ENCODE results near the gene PLEKHA5.

The PLEKHA5 gene

DNA sequence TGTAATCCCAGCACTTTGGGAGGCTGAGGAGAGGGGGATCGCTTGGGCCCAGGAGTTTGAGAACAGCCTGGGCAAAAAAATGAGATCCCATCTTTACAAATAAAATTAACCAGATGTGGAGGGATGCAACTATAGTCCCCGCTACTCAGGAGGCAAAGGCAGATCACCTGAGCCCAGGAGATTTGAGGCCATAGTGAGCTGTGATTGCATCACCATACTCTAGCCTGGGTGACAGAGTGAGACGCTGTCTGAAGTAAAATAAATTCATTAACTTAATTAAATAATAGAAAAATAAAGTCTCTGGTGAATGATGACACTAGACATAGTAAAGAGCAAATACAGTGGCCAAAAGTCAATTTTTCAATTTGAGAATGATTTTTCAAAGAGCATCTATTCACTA, 16.1 kb upstream of the PLEKHA5 start:
- H3K9me3 Mint-ChIP-seq, result no peaks in the 10 kb centered on the region
- H3K27me3 Mint-ChIP-seq, result no peaks in the 10 kb centered on the region
- no peak overlapping the region for H3K4me3 Mint-ChIP-seq
- no peaks in the 10 kb centered on the region for H3K4me1 Mint-ChIP-seq
- no peaks in the 10 kb centered on the region for H3K36me3 Mint-ChIP-seq (ENCODE audit: low read depth)
- no peak for ATAC-seq
- DNase-seq, result no peak
- H3K27ac Mint-ChIP-seq, result no peak overlapping the region

DNA sequence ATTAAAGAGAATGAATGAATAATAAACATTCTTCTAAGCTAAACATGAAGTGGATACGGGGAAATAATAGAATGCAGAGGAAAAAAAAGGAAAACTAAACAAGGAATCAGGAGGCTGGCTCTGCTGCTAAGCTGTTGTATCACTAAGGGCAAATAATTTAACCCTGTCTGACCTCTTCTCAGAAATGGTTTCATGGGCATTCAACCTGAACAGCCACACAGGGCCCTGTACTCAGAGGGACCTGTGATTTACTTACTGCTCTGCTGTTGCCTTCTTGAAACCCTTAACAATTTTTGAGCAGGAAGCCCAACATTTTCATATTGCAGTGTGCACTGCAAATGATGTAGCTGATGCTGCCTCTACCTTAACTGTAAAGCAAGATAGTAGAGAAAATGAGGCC, 14.2 kb upstream of the PLEKHA5 start:
- Mint-ChIP-seq H3K4me1 (no peaks in the 10 kb centered on the region), H3K27me3 (peaks cover 3% of the 10 kb centered on the region), H3K36me3 (ENCODE audit: low read depth) (no peaks in the 10 kb centered on the region), H3K9me3 (no peaks in the 10 kb centered on the region), H3K27ac (no peak overlapping the region), H3K4me3 (no peak overlapping the region)
- DNase-seq (no peak), ATAC-seq (no peak)

DNA sequence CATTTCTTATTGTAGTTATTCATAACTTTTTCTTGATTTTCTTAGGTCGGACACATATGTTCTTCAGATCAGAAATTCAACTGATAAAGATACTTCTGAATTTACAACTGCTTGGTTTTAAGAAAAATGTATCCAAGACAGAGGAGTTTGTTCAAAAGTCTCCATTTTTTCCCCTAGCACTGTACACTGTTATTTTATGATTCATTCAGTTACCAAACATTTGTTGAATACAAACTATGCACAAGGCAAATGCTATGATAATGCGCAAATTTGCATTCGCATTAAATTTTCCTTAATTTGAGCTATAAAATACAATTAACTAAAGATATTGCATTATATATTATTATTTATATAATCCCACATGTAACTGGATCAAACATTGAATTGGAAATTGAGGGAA, 10.1 kb upstream of the PLEKHA5 start:
- H3K36me3 Mint-ChIP-seq (ENCODE audit: low read depth), result no peaks in the 10 kb centered on the region
- no peaks in the 10 kb centered on the region for H3K9me3 Mint-ChIP-seq
- DNase-seq (no peak), ATAC-seq (no peak)
- peaks cover 8% of the 10 kb centered on the region for H3K27me3 Mint-ChIP-seq
- no peak overlapping the region for H3K4me3 Mint-ChIP-seq
- H3K27ac Mint-ChIP-seq, result no peak overlapping the region
- no peaks in the 10 kb centered on the region for H3K4me1 Mint-ChIP-seq

DNA sequence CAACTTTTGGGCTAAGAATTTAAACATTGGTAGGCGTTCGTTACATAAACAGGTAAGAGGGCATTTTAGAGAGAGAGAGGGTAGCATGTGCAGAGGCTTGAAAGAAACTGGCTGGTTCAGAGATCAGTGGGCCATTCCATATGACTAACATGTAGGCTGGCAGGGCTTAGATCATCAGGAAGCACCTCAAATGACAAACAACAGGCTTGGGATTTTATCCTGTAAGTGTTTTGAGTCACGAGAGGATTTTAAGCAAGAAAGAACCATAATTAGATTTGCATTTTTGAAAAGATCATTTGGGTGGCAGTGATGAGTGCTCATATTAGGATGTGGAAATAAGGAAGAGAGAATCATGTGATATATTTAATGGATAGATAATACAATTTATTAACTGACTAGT, 8.7 kb upstream of the PLEKHA5 start:
- ATAC-seq (no peak), DNase-seq (no peak)
- Mint-ChIP-seq H3K9me3 (no peaks in the 10 kb centered on the region), H3K27ac (no peak overlapping the region), H3K4me3 (no peak overlapping the region), H3K27me3 (peaks cover 8% of the 10 kb centered on the region), H3K36me3 (ENCODE audit: low read depth) (no peaks in the 10 kb centered on the region), H3K4me1 (peaks cover 5% of the 10 kb centered on the region)

DNA sequence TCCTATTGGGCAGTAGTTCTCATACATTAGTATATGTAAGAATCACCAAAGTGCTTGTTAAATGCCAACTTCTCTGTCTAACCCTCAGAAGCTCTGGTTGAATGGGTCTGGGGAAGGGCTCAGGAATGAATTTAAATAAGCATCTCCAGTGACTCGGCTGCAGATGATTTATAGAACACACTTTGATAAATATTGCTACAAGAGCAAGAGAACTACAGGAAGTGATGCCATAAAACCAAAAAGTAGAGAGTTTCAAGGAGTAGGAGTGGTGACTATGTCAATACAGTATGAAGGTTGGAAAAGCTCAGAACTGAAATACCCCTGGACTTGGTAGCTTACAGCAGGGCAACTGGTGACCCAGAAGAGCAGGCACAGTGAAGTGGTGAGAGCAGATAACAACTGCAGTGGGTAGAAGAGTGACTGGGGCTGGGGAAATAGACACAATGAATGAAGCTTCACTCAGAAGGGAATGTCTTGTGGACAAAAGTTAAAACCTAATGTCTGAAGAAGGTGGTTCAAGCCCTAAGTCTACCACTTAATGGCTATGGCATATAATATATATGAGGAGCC, 8.0 kb upstream of the PLEKHA5 start:
- no peak overlapping the region for H3K27ac Mint-ChIP-seq
- H3K27me3 Mint-ChIP-seq, result peaks cover 8% of the 10 kb centered on the region
- H3K36me3 Mint-ChIP-seq (ENCODE audit: low read depth), result no peaks in the 10 kb centered on the region
- no peak for ATAC-seq
- peaks cover 5% of the 10 kb centered on the region for H3K4me1 Mint-ChIP-seq
- no peaks in the 10 kb centered on the region for H3K9me3 Mint-ChIP-seq
- no peak overlapping the region for H3K4me3 Mint-ChIP-seq
- DNase-seq, result no peak

DNA sequence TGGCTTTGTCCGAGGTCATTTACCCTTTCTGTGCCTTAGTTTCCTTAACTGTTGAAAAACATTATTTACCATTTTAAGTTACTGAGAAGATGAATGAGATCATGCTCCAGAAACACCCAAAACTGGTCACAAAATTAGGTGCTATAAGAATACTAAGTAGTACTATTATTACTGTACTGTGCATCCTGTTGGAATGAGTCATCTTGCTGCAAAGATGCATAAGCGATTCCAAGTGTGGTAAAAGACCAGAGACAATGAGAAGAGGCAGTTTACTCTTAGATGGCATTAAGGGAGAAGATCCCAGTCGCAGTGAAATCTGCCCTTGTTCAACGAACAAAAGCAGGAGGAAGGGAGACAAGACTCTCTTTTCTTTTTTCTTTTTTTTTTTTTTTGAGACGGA, 4.2 kb upstream of the PLEKHA5 start:
- Mint-ChIP-seq H3K4me3 (peak overlapping the region; percentile 7), H3K27me3 (peaks cover 17% of the 10 kb centered on the region), H3K4me1 (peaks cover 9% of the 10 kb centered on the region), H3K9me3 (peaks cover 13% of the 10 kb centered on the region), H3K27ac (no peak overlapping the region), H3K36me3 (ENCODE audit: low read depth) (no peaks in the 10 kb centered on the region)
- DNase-seq, result no peak
- ATAC-seq, result peak; percentile 29

DNA sequence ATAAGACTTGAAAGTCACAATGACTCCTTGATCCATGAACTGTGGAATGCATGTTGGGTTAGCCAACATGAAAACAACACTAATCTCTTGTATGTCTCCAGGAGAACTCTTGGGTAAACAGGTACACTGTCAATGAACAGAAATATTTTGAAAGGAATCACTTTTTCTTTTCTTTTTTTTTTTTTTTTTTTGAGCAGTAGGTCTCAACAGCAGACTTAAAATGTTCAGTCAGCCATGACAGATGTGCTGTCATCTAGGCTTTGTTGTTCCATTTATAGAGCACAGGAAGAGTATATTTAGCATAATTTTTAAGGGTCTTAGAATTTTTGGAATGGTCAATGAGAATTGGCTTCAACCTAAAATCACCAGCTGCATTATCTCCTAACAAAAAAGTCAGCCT, 2.3 kb upstream of the PLEKHA5 start:
- no peak overlapping the region for H3K27ac Mint-ChIP-seq
- peaks cover 34% of the 10 kb centered on the region for H3K27me3 Mint-ChIP-seq
- no peak overlapping the region for H3K4me3 Mint-ChIP-seq
- H3K36me3 Mint-ChIP-seq (ENCODE audit: low read depth), result no peaks in the 10 kb centered on the region
- no peak for ATAC-seq
- no peak for DNase-seq
- H3K9me3 Mint-ChIP-seq, result peaks cover 13% of the 10 kb centered on the region
- peaks cover 19% of the 10 kb centered on the region for H3K4me1 Mint-ChIP-seq

DNA sequence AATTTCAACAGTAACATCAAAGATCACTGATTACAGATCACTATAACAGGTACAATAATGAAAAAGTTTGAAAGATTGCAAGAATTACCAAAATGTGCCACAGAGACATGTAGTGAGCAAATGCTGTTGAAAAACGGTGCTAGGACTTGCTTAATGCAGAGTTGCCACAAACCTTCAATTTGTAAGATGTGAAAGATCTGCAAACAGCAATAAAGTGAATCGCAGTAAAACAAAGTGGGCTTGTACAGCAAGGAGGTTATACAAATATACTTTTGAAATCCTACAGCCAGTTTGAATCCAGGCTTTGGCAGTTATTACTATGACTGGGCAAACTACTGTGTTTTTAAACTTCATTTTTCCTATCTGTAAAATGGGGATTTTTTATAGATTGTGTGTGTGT, 1.0 kb upstream of the PLEKHA5 start:
- no peaks in the 10 kb centered on the region for H3K36me3 Mint-ChIP-seq (ENCODE audit: low read depth)
- no peak overlapping the region for H3K4me3 Mint-ChIP-seq
- peaks cover 19% of the 10 kb centered on the region for H3K4me1 Mint-ChIP-seq

DNA sequence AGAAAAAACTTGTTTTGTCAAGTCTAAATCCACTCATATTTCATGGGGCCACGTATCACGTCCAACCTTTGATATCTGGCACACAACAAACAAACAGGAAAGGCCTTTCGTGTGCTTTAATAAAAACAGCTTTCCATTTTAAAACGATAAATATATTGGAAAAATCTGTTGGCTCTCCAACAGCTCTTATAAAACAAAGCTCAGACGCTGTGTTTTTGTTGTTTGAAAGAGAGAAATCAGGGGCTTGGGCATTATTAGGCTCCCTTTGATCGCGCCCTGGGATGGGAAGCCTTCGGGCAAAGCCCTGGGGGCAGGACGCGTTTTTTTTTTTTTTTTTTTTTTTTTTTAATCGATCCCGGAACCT, 429 bp upstream of the PLEKHA5 start:
- DNase-seq (no peak), ATAC-seq (no peak)
- no peak overlapping the region for H3K27ac Mint-ChIP-seq
- no peaks in the 10 kb centered on the region for H3K36me3 Mint-ChIP-seq (ENCODE audit: low read depth)
- peaks cover 19% of the 10 kb centered on the region for H3K4me1 Mint-ChIP-seq
- peak overlapping the region; percentile 74 for H3K4me3 Mint-ChIP-seq
- peaks cover 42% of the 10 kb centered on the region for H3K27me3 Mint-ChIP-seq
- H3K9me3 Mint-ChIP-seq, result peaks cover 13% of the 10 kb centered on the region

More for the DNA sequence above, 1.0 kb upstream of the PLEKHA5 start:
- DNase-seq, result no peak
- H3K27ac Mint-ChIP-seq, result no peak overlapping the region
- H3K27me3 Mint-ChIP-seq, result peaks cover 42% of the 10 kb centered on the region
- no peak for ATAC-seq
- peaks cover 13% of the 10 kb centered on the region for H3K9me3 Mint-ChIP-seq

DNA sequence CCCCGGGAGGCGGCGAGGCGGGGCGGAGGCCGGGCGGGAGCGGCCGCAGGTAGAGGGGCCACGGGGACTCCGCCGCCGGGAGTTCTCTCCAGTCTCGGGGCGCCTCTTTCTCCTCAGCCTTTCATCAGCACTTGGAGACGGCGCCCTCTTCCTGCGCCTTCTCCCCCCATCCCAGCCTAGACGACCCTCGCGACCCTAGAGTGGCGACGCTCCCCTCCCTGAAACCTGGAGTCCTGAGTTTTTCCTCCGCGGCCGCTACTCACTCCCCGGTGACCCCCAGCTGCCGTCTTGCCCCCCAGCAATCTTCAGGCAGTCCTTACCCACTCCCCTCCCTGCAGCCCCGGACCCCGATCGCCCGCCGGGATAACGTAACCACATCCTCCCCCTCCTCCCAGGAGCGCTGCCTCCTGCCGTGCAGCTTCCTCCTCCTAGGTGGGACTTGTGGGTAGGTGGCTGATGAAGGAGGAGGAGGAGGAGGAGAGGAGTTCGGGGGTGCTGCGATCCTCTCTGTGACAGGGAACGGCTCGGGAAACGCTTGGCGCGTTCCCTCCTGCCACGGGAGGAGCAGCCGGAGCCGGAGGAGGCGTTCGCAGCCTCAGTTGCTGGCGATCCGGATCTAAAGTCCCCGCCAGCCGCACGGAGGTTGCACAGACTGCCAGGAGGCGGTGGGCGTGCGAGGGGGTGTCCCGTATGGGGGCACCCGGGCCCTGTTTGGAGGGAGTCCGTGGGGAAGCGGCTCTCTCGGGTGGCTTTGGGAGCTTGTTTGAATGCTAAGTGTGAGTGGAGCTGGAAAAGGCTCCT, 891 bp downstream of the PLEKHA5 start:
- peaks cover 45% of the 10 kb centered on the region for H3K27me3 Mint-ChIP-seq
- H3K36me3 Mint-ChIP-seq (ENCODE audit: low read depth), result no peaks in the 10 kb centered on the region
- peaks cover 13% of the 10 kb centered on the region for H3K9me3 Mint-ChIP-seq
- H3K4me1 Mint-ChIP-seq, result peaks cover 15% of the 10 kb centered on the region
- DNase-seq (peak; percentile 31), ATAC-seq (peak; percentile 33)
- no peak overlapping the region for H3K27ac Mint-ChIP-seq
- H3K4me3 Mint-ChIP-seq, result peak overlapping the region; percentile 81

DNA sequence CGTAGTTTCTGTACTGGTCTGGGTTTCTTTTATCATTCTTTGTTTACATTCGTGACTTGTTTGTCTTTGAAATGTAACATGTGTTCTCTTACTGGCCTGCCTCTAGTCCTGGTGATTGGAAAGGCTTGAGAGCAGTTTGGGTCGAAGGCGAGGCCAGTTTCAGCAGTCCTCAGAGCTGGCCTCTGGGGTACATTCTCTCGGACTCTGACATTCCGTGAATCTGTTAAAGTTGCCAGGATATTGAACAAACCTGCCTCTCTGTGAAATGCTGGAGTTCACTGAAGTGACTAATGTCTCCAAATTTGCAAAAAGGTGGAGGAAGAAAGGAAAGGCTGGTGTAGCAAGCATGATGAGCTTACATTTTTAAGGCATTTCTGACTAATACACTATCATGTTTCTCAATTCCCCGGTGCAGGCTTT, 1.5 kb downstream of the PLEKHA5 start:
- Mint-ChIP-seq H3K36me3 (ENCODE audit: low read depth) (no peaks in the 10 kb centered on the region), H3K9me3 (peaks cover 13% of the 10 kb centered on the region), H3K27me3 (peaks cover 45% of the 10 kb centered on the region), H3K4me3 (peak overlapping the region; percentile 81), H3K4me1 (peaks cover 15% of the 10 kb centered on the region), H3K27ac (no peak overlapping the region)
- DNase-seq (no peak), ATAC-seq (no peak)

DNA sequence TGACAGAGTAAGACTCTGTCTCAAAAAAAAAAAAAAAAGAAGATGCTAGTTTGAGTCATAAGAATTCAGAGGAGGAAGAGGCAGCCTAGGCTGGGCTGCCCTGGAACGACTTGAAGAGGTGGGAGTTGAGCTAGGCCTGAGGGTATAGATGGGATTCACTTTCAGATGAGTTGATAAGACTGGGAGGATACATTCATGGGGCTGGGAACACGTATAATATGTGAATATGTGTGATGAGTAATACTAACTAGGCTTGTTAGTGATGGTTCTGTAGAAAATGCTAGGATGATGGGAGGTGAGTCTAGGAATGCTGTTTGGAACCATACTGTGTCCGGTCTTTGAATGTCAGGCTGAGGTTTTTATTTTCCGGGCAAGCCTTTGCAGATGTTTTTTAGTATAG, 9.0 kb downstream of the PLEKHA5 start:
- Mint-ChIP-seq H3K4me3 (no peak overlapping the region), H3K36me3 (ENCODE audit: low read depth) (no peaks in the 10 kb centered on the region), H3K4me1 (no peaks in the 10 kb centered on the region), H3K9me3 (no peaks in the 10 kb centered on the region), H3K27me3 (peaks cover 5% of the 10 kb centered on the region), H3K27ac (no peak overlapping the region)
- DNase-seq, result no peak
- no peak for ATAC-seq

DNA sequence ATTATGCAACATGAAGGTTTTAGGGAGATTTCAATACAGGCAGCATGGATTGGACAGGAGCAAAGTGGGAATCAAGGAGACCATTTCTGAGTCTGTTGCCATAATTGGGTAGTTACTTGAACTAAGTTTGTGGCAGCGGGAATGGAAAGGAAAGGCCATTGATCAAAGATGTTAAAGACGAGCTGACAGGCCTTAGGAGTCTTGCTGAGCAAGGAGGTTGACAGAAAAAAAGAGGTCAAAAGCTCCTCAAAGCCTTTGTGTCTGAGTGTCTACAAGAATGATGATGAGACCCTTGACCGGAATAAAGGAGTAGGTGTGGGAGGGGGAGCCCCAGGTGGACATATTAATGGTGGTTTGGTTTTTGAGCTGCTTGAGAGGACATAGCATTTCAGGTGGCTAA, 9.4 kb downstream of the PLEKHA5 start:
- Mint-ChIP-seq H3K4me3 (no peak overlapping the region), H3K27me3 (peaks cover 4% of the 10 kb centered on the region), H3K4me1 (no peaks in the 10 kb centered on the region), H3K9me3 (no peaks in the 10 kb centered on the region), H3K27ac (no peak overlapping the region), H3K36me3 (ENCODE audit: low read depth) (no peaks in the 10 kb centered on the region)
- no peak for ATAC-seq
- no peak for DNase-seq

DNA sequence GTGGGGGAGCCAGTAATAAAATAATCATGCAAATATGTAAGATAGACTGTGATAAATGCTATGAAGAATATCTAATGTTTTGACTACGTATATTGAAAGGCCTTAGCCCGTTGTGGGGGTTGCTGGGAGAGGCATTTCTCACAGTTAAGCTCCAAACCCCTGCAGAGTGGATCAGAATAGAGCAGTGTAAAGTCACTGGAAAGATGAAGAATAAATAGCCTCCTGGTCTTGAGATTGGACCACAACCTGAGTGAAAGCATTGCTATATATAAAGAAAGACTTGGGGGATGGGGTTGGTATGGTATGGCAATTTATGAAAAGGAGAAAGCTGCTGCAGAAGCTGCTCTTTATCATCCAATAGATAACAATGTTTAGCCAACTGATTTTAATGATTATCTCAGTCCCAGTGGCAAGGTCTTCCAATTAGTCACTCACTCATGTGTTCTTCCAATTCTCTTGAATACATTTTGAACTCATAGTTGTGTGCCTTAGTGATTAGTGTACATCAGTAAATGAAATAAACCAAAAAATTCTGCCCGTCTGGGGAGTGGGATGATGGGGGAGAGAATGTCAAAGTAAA, 10.2 kb downstream of the PLEKHA5 start:
- H3K36me3 Mint-ChIP-seq (ENCODE audit: low read depth), result no peaks in the 10 kb centered on the region
- H3K9me3 Mint-ChIP-seq, result no peaks in the 10 kb centered on the region
- no peak for ATAC-seq
- no peak for DNase-seq
- H3K4me3 Mint-ChIP-seq, result no peak overlapping the region
- H3K27me3 Mint-ChIP-seq, result peaks cover 1% of the 10 kb centered on the region
- H3K4me1 Mint-ChIP-seq, result no peaks in the 10 kb centered on the region
- H3K27ac Mint-ChIP-seq, result no peak overlapping the region
